NCI-H1105 (cell line): ENCODE results near the gene KCNIP4.
"Not testable (repeated sequence)": the region's sequence is repeated elsewhere in the genome, so short reads cannot be mapped to it uniquely, and the experiment has no call there.

ENCODE experiments used
- DNase-seq: peaks from one replicate; lab custom pipeline; 2025; lab: John Stamatoyannopoulos, UW

KCNIP4 gene

GRCh38 chr4:21948347-21949072 is at the start of gene KCNIP4:
Gene KCNIP4, minus strand, starts transcription at chr4:21948772.
- no peak for DNase-seq

- DNase-seq = not testable (repeated sequence)
Observed at GRCh38 chr4:21996618-21997017, 48.0 kb upstream of the KCNIP4 start.

GRCh38 chr4:21992330-21992729 is 43.8 kb upstream of the KCNIP4 start:
- no peak for DNase-seq

GRCh38 chr4:21991562-21991961 is 43.0 kb upstream of the KCNIP4 start:
- DNase-seq = no peak

GRCh38 chr4:21991050-21991449 is 42.5 kb upstream of the KCNIP4 start:
- DNase-seq = no peak

- no peak for DNase-seq
Observed at GRCh38 chr4:21989351-21989750, 40.8 kb upstream of the KCNIP4 start.

GRCh38 chr4:21986307-21986706 is 37.7 kb upstream of the KCNIP4 start:
- no peak for DNase-seq

GRCh38 chr4:21982087-21982486 is 33.5 kb upstream of the KCNIP4 start:
- DNase-seq = no peak

- DNase-seq = no peak
Observed at GRCh38 chr4:21979196-21979595, 30.6 kb upstream of the KCNIP4 start.

GRCh38 chr4:21976166-21976565 is 27.6 kb upstream of the KCNIP4 start:
- no peak for DNase-seq

GRCh38 chr4:21973850-21974249 is 25.3 kb upstream of the KCNIP4 start:
- no peak for DNase-seq

- no peak for DNase-seq
Observed at GRCh38 chr4:21964762-21965319, 16.3 kb upstream of the KCNIP4 start.

GRCh38 chr4:21962691-21963090 is 14.1 kb upstream of the KCNIP4 start:
- DNase-seq = no peak

- no peak for DNase-seq
Observed at GRCh38 chr4:21960793-21961192, 12.2 kb upstream of the KCNIP4 start.

- peak; percentile 0 for DNase-seq
Observed at GRCh38 chr4:21954916-21955315, 6.3 kb upstream of the KCNIP4 start.

GRCh38 chr4:21953653-21954052 is 5.1 kb upstream of the KCNIP4 start:
- no peak for DNase-seq

- no peak for DNase-seq
Observed at GRCh38 chr4:21952549-21952948, 4.0 kb upstream of the KCNIP4 start.

- peak; percentile 12 for DNase-seq
Observed at GRCh38 chr4:21949073-21949457, 493 bp upstream of the KCNIP4 start.

GRCh38 chr4:21947791-21948346 is 703 bp downstream of the KCNIP4 start:
- no peak for DNase-seq

- DNase-seq = no peak
Observed at GRCh38 chr4:21946858-21947257, 1.7 kb downstream of the KCNIP4 start.

- no peak for DNase-seq
Observed at GRCh38 chr4:21921526-21922180, 26.9 kb downstream of the KCNIP4 start.

- no peak for DNase-seq
Observed at GRCh38 chr4:21915761-21916160, 32.8 kb downstream of the KCNIP4 start.

- DNase-seq = no peak
Observed at GRCh38 chr4:21901831-21902230, 46.7 kb downstream of the KCNIP4 start.
